NCI-H524 (cell line): ENCODE results near the gene RPH3AL.
"Not testable (repeated sequence)": the region's sequence is repeated elsewhere in the genome, so short reads cannot be mapped to it uniquely, and the experiment has no call there.

Experiments used
- DNase-seq, 2 experiments: peaks; one replicate each; lab custom pipeline; 2025; lab: John Stamatoyannopoulos, UW

Gene RPH3AL

GRCh38 chr17:320139-320538 is 32.5 kb downstream of the RPH3AL start:
- DNase-seq, result peak; percentile 3 to 35

- DNase-seq, result no peak
These were observed 33.3 kb downstream of the RPH3AL start for GRCh38 chr17:319266-319665.

- DNase-seq, result not testable (repeated sequence)
These were observed 35.5 kb downstream of the RPH3AL start for GRCh38 chr17:317070-317469.

- DNase-seq, result not testable (repeated sequence)
These were observed 37.2 kb downstream of the RPH3AL start for GRCh38 chr17:315399-315798.

- DNase-seq, result not testable (repeated sequence)
These were observed 38.0 kb downstream of the RPH3AL start for GRCh38 chr17:314614-314944.

GRCh38 chr17:313911-314613 is 38.5 kb downstream of the RPH3AL start:
- no peak for DNase-seq

GRCh38 chr17:313231-313630 is 39.4 kb downstream of the RPH3AL start:
- DNase-seq, result no peak

GRCh38 chr17:312476-313148 is 40.0 kb downstream of the RPH3AL start:
- no peak for DNase-seq

GRCh38 chr17:311119-311782 is 41.4 kb downstream of the RPH3AL start:
- DNase-seq, result no peak

GRCh38 chr17:310111-311010 is 42.2 kb downstream of the RPH3AL start:
- no peak for DNase-seq

- DNase-seq, result no peak
These were observed 43.2 kb downstream of the RPH3AL start for GRCh38 chr17:309361-309888.

GRCh38 chr17:307741-308507 is 44.7 kb downstream of the RPH3AL start:
- no peak for DNase-seq

GRCh38 chr17:307295-307691 is 45.3 kb downstream of the RPH3AL start:
- DNase-seq, result no peak

- DNase-seq, result no peak
These were observed 45.9 kb downstream of the RPH3AL start for GRCh38 chr17:306536-307294.

- no peak for DNase-seq
These were observed 46.5 kb downstream of the RPH3AL start for GRCh38 chr17:306116-306515.

- no peak for DNase-seq
These were observed 47.3 kb downstream of the RPH3AL start for GRCh38 chr17:305090-305976.

GRCh38 chr17:304461-304860 is 48.1 kb downstream of the RPH3AL start:
- no peak for DNase-seq

GRCh38 chr17:303168-303567 is 49.4 kb downstream of the RPH3AL start:
- no peak for DNase-seq

- no peak for DNase-seq
These were observed 50.3 kb downstream of the RPH3AL start for GRCh38 chr17:302300-302698.
